Neural progenitor cell (in vitro differentiated cells): ENCODE data around the gene TTPAL. TPM values are rescaled to one million over a fixed set of nuclear protein-coding genes. Genes with fewer than 3 reads are reported as not detected.

Experiments used
- DNase-seq: peaks from one replicate; pipeline ENCODE4 v3.0.0-alpha.2; 2016; ENCODE audit warnings: low spot score
- H2AFZ ChIP-seq: fragments of 200-600 bp; sonication (generic); replicated peaks from 2 replicates; pipeline ENCODE4 v1.6.1; 2016; ENCODE audit warnings: antibody characterized with exemption
- H3F3A ChIP-seq: fragments of 200-600 bp; sonication (generic); 2 replicates; pipeline ENCODE4 v1.6.1; 2016; ENCODE audit warnings: antibody characterized with exemption, low read depth
- H3K27ac ChIP-seq: fragments of 200-600 bp; sonication (generic); 2 replicates; pipeline ENCODE4 v1.5.1; 2016; ENCODE audit warnings: mild to moderate bottlenecking
- H3K27me3 ChIP-seq: fragments of 200-600 bp; sonication (generic); 2 replicates; pipeline ENCODE4 v1.6.1; 2016; ENCODE audit warnings: mild to moderate bottlenecking, moderate library complexity
- H3K36me3 ChIP-seq: fragments of 200-600 bp; sonication (generic); 2 replicates; pipeline ENCODE4 v1.5.1; 2016
- H3K4me1 ChIP-seq: fragments of 200-600 bp; sonication (generic); 2 replicates; pipeline ENCODE4 v1.6.1; 2016; ENCODE audit warnings: mixed run types
- H3K4me2 ChIP-seq: fragments of 200-600 bp; sonication (generic); 2 replicates; pipeline ENCODE4 v1.6.1; 2016
- H3K4me3 ChIP-seq: fragments of 200-600 bp; sonication (generic); 2 replicates; pipeline ENCODE4 v1.5.1; 2016
- H3K79me2 ChIP-seq: fragments of 200-600 bp; sonication (generic); 2 replicates; pipeline ENCODE4 v1.6.1; 2016; ENCODE audit warnings: low read depth
- H3K9ac ChIP-seq: fragments of 200-600 bp; sonication (generic); 2 replicates; pipeline ENCODE4 v1.6.1; 2016
- H3K9me3 ChIP-seq: fragments of 200-600 bp; sonication (generic); 2 replicates; pipeline ENCODE4 v1.5.1; 2016; ENCODE audit warnings: low read depth
- H4K20me1 ChIP-seq: fragments of 200-600 bp; sonication (generic); 2 replicates; pipeline ENCODE4 v1.6.1; 2016; ENCODE audit warnings: low read depth
- H3K27ac Mint-ChIP-seq: 3 replicates; pipeline ENCODE4 v1.8.0; 2021; ENCODE audit warnings: mixed read lengths
- H3K27me3 Mint-ChIP-seq: 2 replicates; pipeline ENCODE4 v1.8.0; 2022; ENCODE audit warnings: low read depth, mild to moderate bottlenecking, inconsistent platforms, moderate library complexity, mixed read lengths; ENCODE audit not compliant: insufficient read depth
- H3K36me3 Mint-ChIP-seq: 3 replicates; pipeline ENCODE4 v1.8.0; 2021; ENCODE audit warnings: mixed read lengths
- H3K4me1 Mint-ChIP-seq: 3 replicates; pipeline ENCODE4 v1.8.0; 2021; ENCODE audit warnings: mixed read lengths
- H3K4me3 Mint-ChIP-seq: 3 replicates; pipeline ENCODE4 v1.8.0; 2021; ENCODE audit warnings: mild to moderate bottlenecking, moderate library complexity, mixed read lengths
- H3K9me3 Mint-ChIP-seq: 3 replicates; pipeline ENCODE4 v1.8.0; 2020; ENCODE audit warnings: mixed read lengths
- EZH2 ChIP-seq: fragments of 200-600 bp; sonication (generic); IDR thresholded peaks from 2 replicates; pipeline ENCODE4 v1.6.1; 2017; ENCODE audit warnings: antibody characterized with exemption, mild to moderate bottlenecking, moderate library complexity
- EZH2phosphoT487 ChIP-seq: fragments of 200-600 bp; sonication (generic); IDR thresholded peaks from 2 replicates; pipeline ENCODE4 v1.6.1; 2017; ENCODE audit warnings: antibody characterized with exemption
- total RNA-seq: library from RNA; depleted of rRNA; stranded (reverse); fragments of >200 nt; gene quantifications from 2 replicates; pipeline ENCODE4 v1.2.3, GENCODE V29; 2015; ENCODE audit warnings: low replicate concordance
- TF ChIP-seq, protein P1 (sequence below): fragments of 200-600 bp; sonication (generic); IDR thresholded peaks from 2 replicates; pipeline ENCODE4 v1.5.1; 2017; ENCODE audit warnings: antibody characterized with exemption, mild to moderate bottlenecking

TTPAL gene
- total RNA-seq, 1 donor from 2014 or later: 7.8 TPM

DNA sequence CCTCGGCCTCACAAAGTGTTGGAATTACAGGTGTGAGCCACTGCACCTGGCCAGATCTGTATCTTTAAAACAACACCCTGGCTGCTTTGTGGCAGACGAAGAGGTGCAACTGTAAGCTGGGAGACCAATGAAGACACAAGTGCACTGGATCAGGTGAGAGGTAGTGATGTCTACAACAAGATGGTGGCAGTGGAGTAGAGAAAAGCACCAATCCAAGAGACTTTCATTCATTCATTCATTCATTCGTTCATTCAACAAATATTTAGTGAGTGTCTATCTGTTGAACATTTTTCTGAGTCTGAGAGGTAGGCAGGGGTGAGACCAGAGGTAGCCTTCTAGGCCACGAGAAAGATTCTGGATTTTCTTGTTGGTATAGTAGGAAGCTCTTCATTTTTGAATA, 36.9 kb upstream of the TTPAL start:
- no peak for TF ChIP-seq EZH2
- no peak for TF ChIP-seq EZH2phosphoT487
- TF ChIP-seq, protein P1, sequence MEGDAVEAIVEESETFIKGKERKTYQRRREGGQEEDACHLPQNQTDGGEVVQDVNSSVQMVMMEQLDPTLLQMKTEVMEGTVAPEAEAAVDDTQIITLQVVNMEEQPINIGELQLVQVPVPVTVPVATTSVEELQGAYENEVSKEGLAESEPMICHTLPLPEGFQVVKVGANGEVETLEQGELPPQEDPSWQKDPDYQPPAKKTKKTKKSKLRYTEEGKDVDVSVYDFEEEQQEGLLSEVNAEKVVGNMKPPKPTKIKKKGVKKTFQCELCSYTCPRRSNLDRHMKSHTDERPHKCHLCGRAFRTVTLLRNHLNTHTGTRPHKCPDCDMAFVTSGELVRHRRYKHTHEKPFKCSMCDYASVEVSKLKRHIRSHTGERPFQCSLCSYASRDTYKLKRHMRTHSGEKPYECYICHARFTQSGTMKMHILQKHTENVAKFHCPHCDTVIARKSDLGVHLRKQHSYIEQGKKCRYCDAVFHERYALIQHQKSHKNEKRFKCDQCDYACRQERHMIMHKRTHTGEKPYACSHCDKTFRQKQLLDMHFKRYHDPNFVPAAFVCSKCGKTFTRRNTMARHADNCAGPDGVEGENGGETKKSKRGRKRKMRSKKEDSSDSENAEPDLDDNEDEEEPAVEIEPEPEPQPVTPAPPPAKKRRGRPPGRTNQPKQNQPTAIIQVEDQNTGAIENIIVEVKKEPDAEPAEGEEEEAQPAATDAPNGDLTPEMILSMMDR: no peak
- Mint-ChIP-seq H3K27me3 (peaks cover 4% of the 10 kb centered on the region), H3K9me3 (no peaks in the 10 kb centered on the region), H3K36me3 (no peaks in the 10 kb centered on the region), H3K27ac (no peak overlapping the region), H3K4me3 (no peak overlapping the region), H3K4me1 (no peaks in the 10 kb centered on the region)
- H3F3A ChIP-seq: peaks cover 7% of the 10 kb centered on the region
- no peak overlapping the region for H3K27ac ChIP-seq
- no peaks in the 10 kb centered on the region for H3K27me3 ChIP-seq
- H3K4me3 ChIP-seq: no peak overlapping the region
- no peaks in the 10 kb centered on the region for H3K36me3 ChIP-seq
- H3K4me2 ChIP-seq: no peak overlapping the region
- no peak for DNase-seq
- H4K20me1 ChIP-seq: no peaks in the 10 kb centered on the region
- no peaks in the 10 kb centered on the region for H3K9me3 ChIP-seq
- H3K4me1 ChIP-seq: no peaks in the 10 kb centered on the region
- no peaks in the 10 kb centered on the region for H3K79me2 ChIP-seq
- H3K9ac ChIP-seq: no peak overlapping the region
- H2AFZ ChIP-seq: no peak overlapping the region

DNA sequence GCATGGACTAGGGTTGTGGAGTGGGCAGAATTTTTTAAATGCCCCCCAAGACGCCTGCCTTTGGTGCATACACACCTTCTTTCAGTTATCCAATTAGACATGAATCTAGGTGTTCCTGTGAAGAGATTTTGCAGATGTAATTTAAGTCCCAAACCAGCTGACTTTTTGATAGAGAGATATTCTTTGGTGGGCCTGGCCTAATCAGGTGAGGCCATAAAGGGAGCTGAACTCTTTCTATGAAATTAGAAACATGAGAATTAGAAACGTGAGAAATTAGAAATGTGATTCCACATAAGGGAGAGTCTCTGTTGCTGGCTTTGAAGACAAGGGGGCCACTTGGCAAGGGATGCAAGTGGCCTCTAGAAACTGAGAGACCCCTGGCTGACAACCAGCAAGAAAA, 36.4 kb upstream of the TTPAL start:
- TF ChIP-seq, protein P1: no peak
- TF ChIP-seq EZH2 (no peak), EZH2phosphoT487 (no peak)
- Mint-ChIP-seq H3K36me3 (no peaks in the 10 kb centered on the region), H3K27me3 (peaks cover 2% of the 10 kb centered on the region), H3K4me3 (no peak overlapping the region), H3K4me1 (no peaks in the 10 kb centered on the region), H3K27ac (no peak overlapping the region), H3K9me3 (no peaks in the 10 kb centered on the region)
- DNase-seq: no peak
- peaks cover 7% of the 10 kb centered on the region for H3F3A ChIP-seq
- H3K9me3 ChIP-seq: no peaks in the 10 kb centered on the region
- no peaks in the 10 kb centered on the region for H3K27me3 ChIP-seq
- H3K79me2 ChIP-seq: no peaks in the 10 kb centered on the region
- H4K20me1 ChIP-seq: no peaks in the 10 kb centered on the region
- H3K4me2 ChIP-seq: no peak overlapping the region
- no peaks in the 10 kb centered on the region for H3K4me1 ChIP-seq
- no peaks in the 10 kb centered on the region for H3K36me3 ChIP-seq
- H2AFZ ChIP-seq: no peak overlapping the region
- no peak overlapping the region for H3K4me3 ChIP-seq
- H3K9ac ChIP-seq: no peak overlapping the region
- no peak overlapping the region for H3K27ac ChIP-seq

DNA sequence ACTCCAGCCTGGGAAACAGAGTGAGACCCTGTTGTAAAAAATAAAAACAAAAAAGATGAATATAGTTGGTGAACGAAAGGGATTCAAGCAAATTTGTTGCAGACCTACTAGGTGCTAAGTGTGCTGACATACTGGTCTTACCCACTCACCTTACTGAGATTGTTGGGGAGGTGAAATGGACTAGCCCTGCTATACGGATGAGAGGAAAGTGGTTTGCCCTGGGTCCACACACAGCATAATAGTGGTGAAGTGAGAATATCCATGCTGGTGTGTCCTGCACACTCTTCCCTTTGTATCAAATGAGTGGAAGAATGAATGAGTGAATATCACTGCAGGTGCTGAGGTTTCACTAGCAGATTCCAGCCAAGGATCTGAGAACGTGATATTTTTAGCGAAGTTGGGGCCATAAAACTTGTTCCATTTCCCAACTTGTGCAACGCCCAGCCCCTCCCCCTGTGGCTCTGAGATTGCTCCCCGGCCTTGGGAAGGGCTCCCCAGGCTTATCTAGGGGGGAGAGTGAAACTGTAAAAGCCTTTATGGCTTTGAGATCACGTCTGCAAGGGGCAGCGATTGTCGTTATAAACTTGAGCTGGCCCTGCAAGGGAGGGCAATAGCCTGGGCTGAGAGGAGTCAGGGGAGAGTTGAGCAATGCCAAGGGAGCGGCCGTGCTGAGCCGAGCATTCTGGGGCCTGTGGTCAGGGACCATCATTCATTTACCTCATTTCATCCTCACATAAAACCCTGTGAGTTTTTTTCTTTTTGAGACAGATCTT, 33.2 kb upstream of the TTPAL start:
- Histone ChIP-seq H3F3A (peaks cover under 1% of the 10 kb centered on the region), H3K36me3 (no peaks in the 10 kb centered on the region), H2AFZ (no peak overlapping the region), H3K27me3 (no peaks in the 10 kb centered on the region), H3K4me2 (no peak overlapping the region), H3K9ac (no peak overlapping the region), H3K27ac (no peak overlapping the region), H3K4me1 (no peaks in the 10 kb centered on the region), H3K9me3 (no peaks in the 10 kb centered on the region), H3K4me3 (no peak overlapping the region), H4K20me1 (no peaks in the 10 kb centered on the region), H3K79me2 (no peaks in the 10 kb centered on the region)
- TF ChIP-seq, protein P1: no peak
- no peak for TF ChIP-seq EZH2
- TF ChIP-seq EZH2phosphoT487: no peak
- H3K27ac Mint-ChIP-seq: no peak overlapping the region
- peaks cover 4% of the 10 kb centered on the region for H3K27me3 Mint-ChIP-seq
- no peaks in the 10 kb centered on the region for H3K4me1 Mint-ChIP-seq
- no peak for DNase-seq
- H3K4me3 Mint-ChIP-seq: no peak overlapping the region
- H3K36me3 Mint-ChIP-seq: no peaks in the 10 kb centered on the region
- H3K9me3 Mint-ChIP-seq: no peaks in the 10 kb centered on the region
